Liver (tissue), 9 donors: Measurements from ENCODE around the gene GHRL. TPM values are rescaled to one million over a fixed set of nuclear protein-coding genes. Genes with fewer than 3 reads are reported as not detected.

ENCODE experiments used
- DNase-seq: peaks from one replicate; pipeline ENCODE4 v3.0.0-alpha.2; 2017; ENCODE audit warnings: low spot score
- H3K27ac ChIP-seq, 2 donors: one replicate each; pipeline ENCODE4 v1.7.0; 2013; ENCODE audit warnings: inconsistent platforms in 2 of 2, low read length in 2 of 2, control low read depth in 1 of 2, low read depth in 1 of 2, mild to moderate bottlenecking in 1 of 2
- H3K27me3 ChIP-seq, 4 donors: one replicate each; pipeline versions ENCODE4 v1.6.1 to v1.7.0; 2013; ENCODE audit warnings: low read length in 3 of 4, inconsistent platforms in 1 of 4, mild to moderate bottlenecking in 1 of 4, moderate library complexity in 1 of 4; ENCODE audit not compliant: control insufficient read depth in 4 of 4, insufficient read depth in 4 of 4
- H3K36me3 ChIP-seq, 4 donors: one replicate each; pipeline versions ENCODE4 v1.6.1 to v1.7.0; 2013; ENCODE audit warnings: low read length in 3 of 4, mild to moderate bottlenecking in 3 of 4, low read depth in 1 of 4, moderate library complexity in 1 of 4; ENCODE audit not compliant: control insufficient read depth in 4 of 4, insufficient read depth in 3 of 4
- H3K4me1 ChIP-seq, 4 donors: one replicate each; pipeline versions ENCODE4 v1.6.1 to v1.7.0; 2013; ENCODE audit warnings: low read length in 3 of 4, mild to moderate bottlenecking in 3 of 4, moderate library complexity in 1 of 4; ENCODE audit not compliant: control insufficient read depth in 4 of 4, insufficient read depth in 4 of 4
- H3K4me3 ChIP-seq, 3 donors: one replicate each; pipeline versions ENCODE4 v1.6.1 to v1.7.0; 2013; ENCODE audit warnings: low read length in 3 of 3, control low read depth in 1 of 3, low read depth in 1 of 3, mild to moderate bottlenecking in 1 of 3
- H3K9ac ChIP-seq, 2 donors: one replicate each; pipeline ENCODE4 v1.7.0; 2013; ENCODE audit warnings: low read length in 2 of 2, mild to moderate bottlenecking in 2 of 2, moderate library complexity in 2 of 2, control low read depth in 1 of 2, low read depth in 1 of 2
- H3K9me3 ChIP-seq, 4 donors: one replicate each; pipeline versions ENCODE4 v1.6.1 to v1.7.0; 2013; ENCODE audit warnings: low read length in 3 of 4; ENCODE audit not compliant: control insufficient read depth in 4 of 4
- ATF3 ChIP-seq: IDR thresholded peaks from 2 replicates; pipeline ENCODE4 v1.6.1; 2016; ENCODE audit warnings: antibody characterized with exemption
- EGR1 ChIP-seq, 2 donors: IDR thresholded peaks; 2 replicates each; pipeline ENCODE4 v1.6.1; 2016 to 2018; ENCODE audit warnings: antibody characterized with exemption in 2 of 2, low read depth in 2 of 2
- FOXA1 ChIP-seq: IDR thresholded peaks from 2 replicates; pipeline ENCODE4 v1.6.1; 2016; ENCODE audit warnings: antibody characterized with exemption
- GABPA ChIP-seq, 2 donors: IDR thresholded peaks in 1 of 2; conservative IDR thresholded peaks in 1 of 2; 2 replicates each; pipeline ENCODE4 v1.6.1; 2016; ENCODE audit warnings: antibody characterized with exemption in 2 of 2, mild to moderate bottlenecking in 1 of 2, moderate library complexity in 1 of 2
- HNF4A ChIP-seq, 2 donors: conservative IDR thresholded peaks; 2 replicates each; pipeline ENCODE4 v1.6.1; 2016; ENCODE audit warnings: antibody characterized with exemption in 2 of 2, mild to moderate bottlenecking in 2 of 2
- JUND ChIP-seq, 2 donors: IDR thresholded peaks; 2 replicates each; pipeline ENCODE4 v1.6.1; 2016; ENCODE audit warnings: antibody characterized with exemption in 2 of 2
- RAD21 ChIP-seq, 2 donors: IDR thresholded peaks; 2 replicates each; pipeline ENCODE4 v1.6.1; 2016; ENCODE audit warnings: antibody characterized with exemption in 2 of 2, mild to moderate bottlenecking in 2 of 2
- REST ChIP-seq: IDR thresholded peaks from 2 replicates; pipeline ENCODE4 v1.6.1; 2016; ENCODE audit warnings: antibody characterized with exemption, mild to moderate bottlenecking
- RXRA ChIP-seq, 2 donors: IDR thresholded peaks; 2 replicates each; pipeline ENCODE4 v1.6.1; 2017 to 2018; ENCODE audit warnings: antibody characterized with exemption in 2 of 2, mild to moderate bottlenecking in 1 of 2
- SP1 ChIP-seq: IDR thresholded peaks from 2 replicates; pipeline ENCODE4 v1.6.1; 2018; ENCODE audit warnings: antibody characterized with exemption, mild to moderate bottlenecking
- TAF1 ChIP-seq: conservative IDR thresholded peaks from 2 replicates; pipeline ENCODE4 v1.6.1; 2016; ENCODE audit warnings: antibody characterized with exemption, mild to moderate bottlenecking
- YY1 ChIP-seq: IDR thresholded peaks from 2 replicates; pipeline ENCODE4 v1.6.1; 2016; ENCODE audit warnings: antibody characterized with exemption, mild to moderate bottlenecking
- WGBS: extraction: QIAGEN DNeasy Blood & Tissue Kit; methylation state at CpG from one replicate; pipeline ENCODE4 v1.1.7; 2013; 5-methylcytosine and 5-hydroxymethylcytosine counted together
- polyA plus RNA-seq, 2 donors: library from polyadenylated mRNA; stranded (reverse) in 1 of 2; unstranded in 1 of 2; fragments of 200-250 nt in 1 of 2; fragments of >200 nt in 1 of 2; fragmentation: Nextera tagmentation in 1 of 2; extraction: Ambion mirVana in 1 of 2; gene quantifications; one replicate each; pipeline versions ENCODE4 v1.2.1 to v1.2.3, GENCODE V29; 2013 to 2015
- total RNA-seq, 2 donors: library from RNA; depleted of rRNA; stranded (reverse); fragments of >200 nt; gene quantifications; one replicate each; pipeline ENCODE4 v1.2.3, GENCODE V29; 2014
- TF ChIP-seq, protein P1 (sequence below): IDR thresholded peaks from 2 replicates; pipeline ENCODE4 v1.6.1; 2016; ENCODE audit warnings: antibody characterized with exemption
- TF ChIP-seq, protein P2 (sequence below): fragments of 150-350 bp; IDR thresholded peaks from 2 replicates; pipeline ENCODE4 v1.5.1; 2017; ENCODE audit warnings: improper control_type of control experiment, low read depth, low read length; ENCODE audit not compliant: missing input control
- TF ChIP-seq, protein P3 (sequence below): IDR thresholded peaks from 2 replicates; pipeline ENCODE4 v1.6.1; 2016; ENCODE audit warnings: antibody characterized with exemption
- donor health status: healthy.
- donor health status: healthy.
- donor health status: healthy.
- donor health status: healthy.
- donor health status: healthy.

Gene GHRL
- total and polyA plus RNA-seq, 4 donors = 0.08 to 1.3 (median 0.27) TPM

GRCh38 chr3:10263646-10264363 lies 28.9 kb downstream of the GHRL start (continued):
- TF ChIP-seq REST (no peak), JUND (IDR thresholded peaks at IDR 0.05) (no peak), GABPA (IDR thresholded peaks at IDR 0.05 in 1 of 2, conservative IDR thresholded peaks at IDR 0.05 in 1 of 2) (no peak), FOXA1 (no peak), TAF1 (no peak), ATF3 (no peak), SP1 (no peak)
- TF ChIP-seq, protein P1, sequence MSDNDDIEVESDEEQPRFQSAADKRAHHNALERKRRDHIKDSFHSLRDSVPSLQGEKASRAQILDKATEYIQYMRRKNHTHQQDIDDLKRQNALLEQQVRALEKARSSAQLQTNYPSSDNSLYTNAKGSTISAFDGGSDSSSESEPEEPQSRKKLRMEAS = no peak

DNA sequence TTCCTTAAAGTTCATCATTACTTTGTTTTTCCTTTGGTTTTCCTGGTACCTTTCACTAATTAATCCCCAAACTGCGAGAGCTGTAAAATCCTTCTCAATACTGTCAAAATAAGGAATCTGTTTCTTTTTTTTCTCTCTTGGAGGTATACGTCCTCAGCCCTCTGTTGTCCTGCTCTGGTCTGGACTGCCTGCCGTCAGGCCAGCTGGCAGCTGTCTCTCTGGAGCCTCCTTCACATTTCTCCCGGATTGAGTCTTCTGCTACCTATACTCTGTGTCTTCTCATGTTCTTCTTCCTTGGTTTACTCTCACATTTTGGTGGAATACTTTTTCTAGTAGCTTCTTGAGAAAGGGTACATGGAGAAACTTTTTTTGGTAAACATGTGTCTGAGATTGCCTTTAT lies 30.7 kb downstream of the GHRL start:
- H3K9me3 ChIP-seq = no peaks in the 10 kb centered on the region
- no peak overlapping the region for H3K27ac ChIP-seq
- DNase-seq = no peak
- WGBS = 89% methylated on average over 4 of the region's 4 CpGs
- TF ChIP-seq EGR1 (IDR thresholded peaks at IDR 0.05; ENCODE audit: low read depth in 2 of 2) (no peak), YY1 (no peak), RAD21 (IDR thresholded peaks at IDR 0.05) (no peak), REST (no peak), ATF3 (no peak), SP1 (no peak), JUND (IDR thresholded peaks at IDR 0.05) (no peak), FOXA1 (no peak), HNF4A (conservative IDR thresholded peaks at IDR 0.05) (no peak), GABPA (IDR thresholded peaks at IDR 0.05 in 1 of 2, conservative IDR thresholded peaks at IDR 0.05 in 1 of 2) (no peak), TAF1 (no peak), RXRA (IDR thresholded peaks at IDR 0.05) (no peak)
- TF ChIP-seq, protein P1 = no peak
- TF ChIP-seq, protein P2, sequence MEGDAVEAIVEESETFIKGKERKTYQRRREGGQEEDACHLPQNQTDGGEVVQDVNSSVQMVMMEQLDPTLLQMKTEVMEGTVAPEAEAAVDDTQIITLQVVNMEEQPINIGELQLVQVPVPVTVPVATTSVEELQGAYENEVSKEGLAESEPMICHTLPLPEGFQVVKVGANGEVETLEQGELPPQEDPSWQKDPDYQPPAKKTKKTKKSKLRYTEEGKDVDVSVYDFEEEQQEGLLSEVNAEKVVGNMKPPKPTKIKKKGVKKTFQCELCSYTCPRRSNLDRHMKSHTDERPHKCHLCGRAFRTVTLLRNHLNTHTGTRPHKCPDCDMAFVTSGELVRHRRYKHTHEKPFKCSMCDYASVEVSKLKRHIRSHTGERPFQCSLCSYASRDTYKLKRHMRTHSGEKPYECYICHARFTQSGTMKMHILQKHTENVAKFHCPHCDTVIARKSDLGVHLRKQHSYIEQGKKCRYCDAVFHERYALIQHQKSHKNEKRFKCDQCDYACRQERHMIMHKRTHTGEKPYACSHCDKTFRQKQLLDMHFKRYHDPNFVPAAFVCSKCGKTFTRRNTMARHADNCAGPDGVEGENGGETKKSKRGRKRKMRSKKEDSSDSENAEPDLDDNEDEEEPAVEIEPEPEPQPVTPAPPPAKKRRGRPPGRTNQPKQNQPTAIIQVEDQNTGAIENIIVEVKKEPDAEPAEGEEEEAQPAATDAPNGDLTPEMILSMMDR = no peak
- TF ChIP-seq, protein P3, sequence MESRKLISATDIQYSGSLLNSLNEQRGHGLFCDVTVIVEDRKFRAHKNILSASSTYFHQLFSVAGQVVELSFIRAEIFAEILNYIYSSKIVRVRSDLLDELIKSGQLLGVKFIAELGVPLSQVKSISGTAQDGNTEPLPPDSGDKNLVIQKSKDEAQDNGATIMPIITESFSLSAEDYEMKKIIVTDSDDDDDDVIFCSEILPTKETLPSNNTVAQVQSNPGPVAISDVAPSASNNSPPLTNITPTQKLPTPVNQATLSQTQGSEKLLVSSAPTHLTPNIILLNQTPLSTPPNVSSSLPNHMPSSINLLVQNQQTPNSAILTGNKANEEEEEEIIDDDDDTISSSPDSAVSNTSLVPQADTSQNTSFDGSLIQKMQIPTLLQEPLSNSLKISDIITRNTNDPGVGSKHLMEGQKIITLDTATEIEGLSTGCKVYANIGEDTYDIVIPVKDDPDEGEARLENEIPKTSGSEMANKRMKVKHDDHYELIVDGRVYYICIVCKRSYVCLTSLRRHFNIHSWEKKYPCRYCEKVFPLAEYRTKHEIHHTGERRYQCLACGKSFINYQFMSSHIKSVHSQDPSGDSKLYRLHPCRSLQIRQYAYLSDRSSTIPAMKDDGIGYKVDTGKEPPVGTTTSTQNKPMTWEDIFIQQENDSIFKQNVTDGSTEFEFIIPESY = no peak
- no peak overlapping the region for H3K9ac ChIP-seq
- no peaks in the 10 kb centered on the region for H3K27me3 ChIP-seq
- peaks cover 0 to 9% (median 7%) of the 10 kb centered on the region in 4 donors for H3K4me1 ChIP-seq
- peaks cover 0 to 21% (median 15%) of the 10 kb centered on the region in 4 donors for H3K36me3 ChIP-seq
- no peak overlapping the region for H3K4me3 ChIP-seq
